GM12873 (cell line): Measurements from ENCODE around the gene SFR1.

ENCODE experiments used
- TF ChIP-seq, protein P1 (sequence below): IDR thresholded peaks from 2 replicates; pipeline ENCODE4 v1.5.1; 2012; ENCODE audit warnings: low read depth, mild to moderate bottlenecking, moderate library complexity, low read length, control low read depth; ENCODE audit not compliant: insufficient read depth; ENCODE audit errors: missing control alignments

The SFR1 gene

DNA sequence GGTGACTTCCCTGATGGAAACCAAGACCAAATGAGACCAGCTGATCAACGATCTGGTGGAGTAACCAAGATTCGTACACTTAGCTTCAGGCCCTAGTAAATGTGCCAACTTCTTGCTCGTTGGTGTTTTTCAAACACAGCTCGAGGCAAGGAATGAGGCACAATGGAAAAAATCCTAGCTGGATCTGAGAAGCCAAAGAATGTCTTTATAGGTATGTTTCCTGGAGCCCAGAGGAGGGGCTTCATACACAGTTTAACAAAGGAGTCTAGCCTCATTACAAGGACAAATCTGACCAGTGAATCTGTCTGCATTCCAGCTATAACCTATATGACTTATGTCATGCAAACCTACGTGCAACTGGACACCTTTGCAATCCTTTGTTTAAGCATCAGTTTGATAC is 40.0 kb upstream of the SFR1 start:
- TF ChIP-seq, protein P1, sequence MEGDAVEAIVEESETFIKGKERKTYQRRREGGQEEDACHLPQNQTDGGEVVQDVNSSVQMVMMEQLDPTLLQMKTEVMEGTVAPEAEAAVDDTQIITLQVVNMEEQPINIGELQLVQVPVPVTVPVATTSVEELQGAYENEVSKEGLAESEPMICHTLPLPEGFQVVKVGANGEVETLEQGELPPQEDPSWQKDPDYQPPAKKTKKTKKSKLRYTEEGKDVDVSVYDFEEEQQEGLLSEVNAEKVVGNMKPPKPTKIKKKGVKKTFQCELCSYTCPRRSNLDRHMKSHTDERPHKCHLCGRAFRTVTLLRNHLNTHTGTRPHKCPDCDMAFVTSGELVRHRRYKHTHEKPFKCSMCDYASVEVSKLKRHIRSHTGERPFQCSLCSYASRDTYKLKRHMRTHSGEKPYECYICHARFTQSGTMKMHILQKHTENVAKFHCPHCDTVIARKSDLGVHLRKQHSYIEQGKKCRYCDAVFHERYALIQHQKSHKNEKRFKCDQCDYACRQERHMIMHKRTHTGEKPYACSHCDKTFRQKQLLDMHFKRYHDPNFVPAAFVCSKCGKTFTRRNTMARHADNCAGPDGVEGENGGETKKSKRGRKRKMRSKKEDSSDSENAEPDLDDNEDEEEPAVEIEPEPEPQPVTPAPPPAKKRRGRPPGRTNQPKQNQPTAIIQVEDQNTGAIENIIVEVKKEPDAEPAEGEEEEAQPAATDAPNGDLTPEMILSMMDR, result no peak

GRCh38 chr10:104084482-104085142 is 37.4 kb upstream of the SFR1 start:
- TF ChIP-seq, protein P1, result no peak

DNA sequence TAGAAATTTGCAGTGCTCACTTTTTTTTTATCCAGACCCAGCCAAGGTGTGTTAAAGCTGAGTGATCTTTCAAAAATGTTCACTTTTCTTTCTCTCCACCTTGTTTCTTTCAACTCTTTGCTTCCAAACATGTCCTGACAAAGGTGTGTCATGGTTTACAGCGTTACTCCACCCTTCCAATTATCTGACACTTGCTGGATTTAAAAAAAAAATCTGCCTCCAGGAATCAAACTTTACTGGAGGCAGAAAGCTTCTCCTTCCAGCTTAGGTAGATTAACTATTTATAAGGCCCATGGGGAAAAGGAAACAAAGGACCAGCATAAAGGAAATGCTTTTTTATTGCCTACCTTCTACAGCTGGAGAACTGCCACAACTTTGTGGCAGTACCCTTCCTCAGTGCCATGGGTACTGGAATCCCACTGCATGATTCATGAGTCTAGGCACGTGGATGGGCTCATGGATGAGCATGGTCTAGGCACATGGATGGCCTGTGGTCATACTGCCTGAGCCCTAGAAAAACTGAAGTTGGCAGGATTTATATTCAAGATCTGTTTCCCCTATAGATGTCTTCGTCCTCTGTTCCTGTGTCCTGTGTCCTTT is 36.1 kb upstream of the SFR1 start, which contains the start of gene COL17A1:
Gene COL17A1 (minus strand): TSS at position 80 of the 600 bp plus-strand sequence. CDS start 5,207 bp downstream, outside the sequence.
- TF ChIP-seq, protein P1, result no peak

DNA sequence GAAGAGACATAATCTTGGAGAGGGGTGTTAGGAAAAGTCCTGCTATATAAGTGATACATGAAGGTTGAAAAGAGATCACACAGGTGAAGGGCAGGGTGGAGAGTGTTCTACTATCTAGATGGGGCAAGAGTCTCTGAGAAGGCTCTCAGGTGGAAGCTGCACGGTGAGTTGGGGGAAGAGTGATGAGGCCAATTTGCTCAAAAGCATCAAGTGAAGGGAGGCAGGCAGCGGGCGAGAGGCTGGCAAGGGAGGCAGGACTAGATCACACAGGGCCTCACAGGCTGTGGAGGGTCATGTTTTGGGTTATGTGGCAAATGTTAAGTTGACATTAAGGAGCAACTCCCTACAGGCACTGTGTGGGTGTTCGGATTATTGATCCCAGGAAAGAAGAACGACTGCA is 33.7 kb upstream of the SFR1 start:
- TF ChIP-seq, protein P1, result no peak

DNA sequence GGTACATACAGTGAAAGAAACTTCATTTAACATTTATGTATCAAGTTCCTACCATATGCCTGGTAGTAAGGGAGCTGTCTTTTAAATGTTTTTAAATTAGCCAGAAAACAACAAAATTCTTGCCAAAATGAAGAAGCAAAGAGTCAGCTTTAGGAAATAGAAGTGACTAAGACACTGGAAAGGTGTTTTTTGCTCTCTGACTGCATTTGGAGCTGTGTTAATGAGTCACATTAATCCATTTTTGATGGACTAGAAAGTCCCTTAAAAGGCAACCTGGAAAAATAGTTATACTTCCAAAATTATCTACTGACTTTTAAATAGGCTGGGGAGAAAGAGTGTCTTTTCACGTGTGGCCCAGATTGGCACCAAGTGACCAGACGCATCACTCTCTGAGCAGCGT is 32.4 kb upstream of the SFR1 start:
- TF ChIP-seq, protein P1, result no peak

DNA sequence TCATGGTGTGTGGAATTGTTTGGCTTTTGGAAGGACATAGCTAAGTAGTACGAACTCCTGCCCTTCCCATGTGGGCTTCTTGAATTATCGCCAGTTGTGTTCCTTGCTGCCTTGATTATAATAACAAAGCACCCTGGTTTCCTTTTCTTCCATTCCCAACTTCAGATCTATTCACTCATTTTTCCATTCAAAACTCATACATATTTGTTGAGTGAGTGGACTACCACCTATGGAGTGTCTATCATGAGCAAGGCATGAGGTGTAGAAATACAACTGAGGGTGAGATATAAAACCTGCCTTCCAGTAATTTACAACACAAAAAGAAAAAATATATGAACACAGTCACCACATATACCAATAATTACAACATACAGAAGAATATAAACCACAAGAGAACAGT is 31.4 kb upstream of the SFR1 start:
- TF ChIP-seq, protein P1, result no peak

DNA sequence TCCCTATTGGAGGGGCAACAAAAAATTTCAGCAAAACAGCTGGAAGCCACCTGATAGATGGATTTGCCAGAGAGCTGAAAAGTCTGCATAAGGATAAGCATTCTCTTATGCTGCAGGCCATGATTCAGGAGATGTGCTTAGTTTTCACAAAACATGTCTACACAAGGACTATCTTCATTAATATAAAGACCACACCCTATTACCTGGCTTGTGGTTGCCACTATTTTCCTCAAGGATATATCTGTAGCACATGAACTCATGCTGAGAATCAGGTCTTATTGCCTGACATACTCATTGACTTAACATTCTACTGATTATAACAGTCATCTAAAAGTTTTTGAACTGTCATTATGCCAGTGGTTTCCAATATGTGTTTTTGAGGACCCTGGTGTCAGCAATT is 29.2 kb upstream of the SFR1 start:
- TF ChIP-seq, protein P1, result no peak
